Prostate gland (tissue), 2 donors: ENCODE results near the gene DYSF. TPM values are rescaled to one million over a fixed set of nuclear protein-coding genes. Genes with fewer than 3 reads are reported as not detected.

Experiments used
- DNase-seq: peaks from one replicate; pipeline ENCODE4 v3.0.0-alpha.2; 2019; ENCODE audit warnings: low spot score
- H3K27ac ChIP-seq, 2 donors: fragments of 200-600 bp; sonication (generic); 2 replicates each; pipeline ENCODE4 v1.5.1; 2017 to 2019
- H3K27me3 ChIP-seq: fragments of 200-600 bp; sonication (generic); replicated peaks from 2 replicates; pipeline ENCODE4 v1.5.1; 2019; ENCODE audit not compliant: insufficient read depth
- H3K36me3 ChIP-seq, 2 donors: fragments of 200-600 bp; sonication (generic); 1 replicate in 1 of 2; 2 replicates in 1 of 2; pipeline versions ENCODE4 v1.5.1 to v1.8.1; 2017 to 2019
- H3K4me1 ChIP-seq: fragments of 200-600 bp; sonication (generic); replicated peaks from 2 replicates; pipeline ENCODE4 v1.5.1; 2019
- H3K4me3 ChIP-seq, 2 donors: fragments of 200-600 bp; sonication (generic); 2 replicates each; pipeline ENCODE4 v1.5.1; 2017 to 2019
- H3K9me3 ChIP-seq: fragments of 200-600 bp; sonication (generic); 2 replicates; pipeline ENCODE4 v1.5.1; 2017
- CTCF ChIP-seq, 4 experiments: fragments of 200-600 bp in 2 of 4; fragments of 450-650 bp in 2 of 4; sonication (generic) in 2 of 4; IDR thresholded peaks; 1 replicate in 3 of 4; 2 replicates in 1 of 4; pipeline ENCODE4 v1.5.1; 2016 to 2019; ENCODE audit warnings: antibody characterized with exemption in 4 of 4, mild to moderate bottlenecking in 2 of 4, moderate library complexity in 2 of 4
- POLR2A ChIP-seq: fragments of 450-650 bp; IDR thresholded peaks from one replicate; pipeline ENCODE4 v1.6.1; 2016; ENCODE audit warnings: antibody characterized with exemption, mild to moderate bottlenecking
- POLR2AphosphoS5 ChIP-seq: sonication (generic); formaldehyde crosslinking; IDR thresholded peaks from one replicate; pipeline ENCODE4 v1.6.1; 2017; ENCODE audit warnings: antibody characterized with exemption
- WGBS: methylation state at CpG from one replicate; pipeline ENCODE4 v1.1.5; 2018; 5-methylcytosine and 5-hydroxymethylcytosine counted together
- intact Hi-C: fragments of 100-400 bp; cut with DNase I; formaldehyde crosslinking; loops from one replicate; pipeline ENCODE4 v1.14.2; 2022
- total RNA-seq, 2 donors: library from RNA; depleted of rRNA; stranded (reverse); fragments of >200 nt; gene quantifications; one replicate each; pipeline ENCODE4 v1.1.0, GENCODE V29; 2016

Gene DYSF
- total RNA-seq, 2 donors from 2014 or later, result 5.9 to 9.4 TPM

GRCh38 chr2:71510196-71510807 lies 56.9 kb downstream of the DYSF start:
- H3K27ac ChIP-seq, result no peak overlapping the region
- no peaks in the 10 kb centered on the region for H3K27me3 ChIP-seq
- TF ChIP-seq CTCF (IDR thresholded peaks at IDR 0.05), result peak; percentile 75 to 88 (median 87)
- TF ChIP-seq POLR2AphosphoS5, result no peak
- H3K36me3 ChIP-seq, result no peaks in the 10 kb centered on the region
- no peaks in the 10 kb centered on the region for H3K9me3 ChIP-seq
- 30% methylated on average over 6 of the region's 6 CpGs for WGBS
- intact Hi-C loops, result loop anchor here (1.0 to 2.0 kb wide), 2 partner anchors 211 to 288 kb away; no protein-coding TSS in a partner anchor
- DNase-seq, result peak; percentile 53
- no peak overlapping the region for H3K4me3 ChIP-seq
- H3K4me1 ChIP-seq, result no peaks in the 10 kb centered on the region

GRCh38 chr2:71510938-71511337 lies 57.6 kb downstream of the DYSF start:
- no peaks in the 10 kb centered on the region for H3K9me3 ChIP-seq
- 81% methylated on average over 9 of the region's 9 CpGs for WGBS
- intact Hi-C loops, result loop anchor here (1.0 to 2.0 kb wide), 2 partner anchors 212 to 288 kb away; no protein-coding TSS in a partner anchor
- no peak overlapping the region for H3K27ac ChIP-seq
- no peaks in the 10 kb centered on the region for H3K36me3 ChIP-seq
- no peaks in the 10 kb centered on the region for H3K27me3 ChIP-seq
- H3K4me3 ChIP-seq, result no peak overlapping the region
- H3K4me1 ChIP-seq, result no peaks in the 10 kb centered on the region
- TF ChIP-seq POLR2A (no peak), POLR2AphosphoS5 (no peak), CTCF (IDR thresholded peaks at IDR 0.05) (no peak)
- no peak for DNase-seq

- intact Hi-C loops, result loop anchor here (2.0 kb wide), 1 partner anchor 289 kb away; no protein-coding TSS in a partner anchor
- H3K27me3 ChIP-seq, result no peaks in the 10 kb centered on the region
- no peaks in the 10 kb centered on the region for H3K36me3 ChIP-seq
- no peak overlapping the region for H3K4me3 ChIP-seq
- DNase-seq, result no peak
- H3K9me3 ChIP-seq, result no peaks in the 10 kb centered on the region
- TF ChIP-seq POLR2A, result no peak
- TF ChIP-seq CTCF (IDR thresholded peaks at IDR 0.05), result no peak
- TF ChIP-seq POLR2AphosphoS5, result no peak
- H3K27ac ChIP-seq, result no peak overlapping the region
- 67% methylated on average over 9 of the region's 10 CpGs for WGBS
- H3K4me1 ChIP-seq, result no peaks in the 10 kb centered on the region
Measured at GRCh38 chr2:71511776-71512175, 58.4 kb downstream of the DYSF start.

- Histone ChIP-seq H3K27ac (no peak overlapping the region), H3K9me3 (no peaks in the 10 kb centered on the region), H3K4me3 (no peak overlapping the region), H3K36me3 (no peaks in the 10 kb centered on the region), H3K4me1 (no peaks in the 10 kb centered on the region), H3K27me3 (no peaks in the 10 kb centered on the region)
- 62% methylated on average over 4 of the region's 4 CpGs for WGBS
- no peak for DNase-seq
- intact Hi-C loops, result no loop called here
- TF ChIP-seq CTCF (IDR thresholded peaks at IDR 0.05), result no peak
- TF ChIP-seq POLR2AphosphoS5, result no peak
- no peak for TF ChIP-seq POLR2A
Measured at GRCh38 chr2:71512386-71512785, 59.0 kb downstream of the DYSF start.

GRCh38 chr2:71513096-71513495 lies 59.7 kb downstream of the DYSF start:
- H3K36me3 ChIP-seq, result no peaks in the 10 kb centered on the region
- WGBS, result 71% methylated on average over 10 of the region's 11 CpGs
- no peaks in the 10 kb centered on the region for H3K27me3 ChIP-seq
- H3K9me3 ChIP-seq, result no peaks in the 10 kb centered on the region
- no peak overlapping the region for H3K27ac ChIP-seq
- TF ChIP-seq POLR2AphosphoS5 (no peak), POLR2A (no peak), CTCF (IDR thresholded peaks at IDR 0.05) (no peak)
- no peak for DNase-seq
- H3K4me3 ChIP-seq, result no peak overlapping the region
- intact Hi-C loops, result no loop called here
- H3K4me1 ChIP-seq, result no peaks in the 10 kb centered on the region
